SK-N-SH (cell line): ENCODE measurements around the gene CAV3.

Experiments used
- ELF1 ChIP-seq: IDR thresholded peaks from 2 replicates; pipeline ENCODE4 v1.4.0; 2012
- EZH2phosphoT487 ChIP-seq: fragments of 200-600 bp; sonication (generic); IDR thresholded peaks from 2 replicates; pipeline ENCODE4 v1.6.1; 2017; ENCODE audit warnings: low read depth, mixed run types, mild to moderate bottlenecking, antibody characterized with exemption, moderate library complexity, borderline replicate concordance
- FOXM1 ChIP-seq: IDR thresholded peaks from 2 replicates; pipeline ENCODE4 v1.4.0; 2012; ENCODE audit warnings: low read depth, mild to moderate bottlenecking
- JUND ChIP-seq: IDR thresholded peaks from 2 replicates; pipeline ENCODE4 v1.4.0; 2012
- MEF2A ChIP-seq: IDR thresholded peaks from 2 replicates; pipeline ENCODE4 v1.4.0; 2012; ENCODE audit warnings: low read depth, borderline replicate concordance
- POLR2AphosphoS5 ChIP-seq: IDR thresholded peaks from 2 replicates; pipeline ENCODE4 v1.6.1; 2012; ENCODE audit warnings: low read depth, low read length
- SIN3A ChIP-seq: IDR thresholded peaks from 2 replicates; pipeline ENCODE4 v1.6.1; 2012; ENCODE audit warnings: low read depth, mild to moderate bottlenecking, low read length, moderate library complexity, borderline replicate concordance
- SMC3 ChIP-seq: IDR thresholded peaks from 2 replicates; pipeline ENCODE4 v1.6.1; 2012; ENCODE audit warnings: low read depth, low read length, improper control_type of control experiment
- TCF12 ChIP-seq: IDR thresholded peaks from 2 replicates; pipeline ENCODE4 v1.4.0; 2012
- TF ChIP-seq, protein P1 (sequence below): fragments of 200-600 bp; sonication (generic); IDR thresholded peaks from 2 replicates; pipeline ENCODE4 v1.6.1; 2017; ENCODE audit warnings: antibody characterized with exemption, mild to moderate bottlenecking, moderate library complexity
- TF ChIP-seq, protein P2 (sequence below): IDR thresholded peaks from 2 replicates; pipeline ENCODE4 v1.4.0; 2012; ENCODE audit warnings: low read depth
- TF ChIP-seq, protein P3 (sequence below): fragments of 150-350 bp; IDR thresholded peaks from 2 replicates; pipeline ENCODE4 v1.6.1; 2017; ENCODE audit warnings: antibody characterized with exemption, low read length, low read depth, borderline replicate concordance

DNA sequence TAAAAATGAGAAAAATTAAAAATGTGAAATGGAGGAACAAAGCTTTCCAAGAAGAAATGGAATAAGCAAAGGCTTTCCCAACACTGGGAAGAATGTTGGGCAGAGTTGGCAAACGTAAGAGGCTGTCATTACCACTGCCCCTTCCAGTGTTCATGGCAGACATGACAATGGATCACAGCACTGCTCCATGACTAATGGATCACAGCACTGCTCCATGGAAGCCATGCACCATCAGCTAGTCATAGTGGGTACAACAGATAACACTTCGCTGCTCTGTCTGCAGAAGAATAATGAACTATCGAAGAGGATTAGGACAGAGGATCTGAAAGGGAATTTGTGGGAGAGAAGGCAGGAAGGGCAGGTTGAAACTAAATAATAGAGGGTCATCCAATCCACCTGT lies 5.0 kb downstream of the CAV3 start:
- TF ChIP-seq, protein P1, sequence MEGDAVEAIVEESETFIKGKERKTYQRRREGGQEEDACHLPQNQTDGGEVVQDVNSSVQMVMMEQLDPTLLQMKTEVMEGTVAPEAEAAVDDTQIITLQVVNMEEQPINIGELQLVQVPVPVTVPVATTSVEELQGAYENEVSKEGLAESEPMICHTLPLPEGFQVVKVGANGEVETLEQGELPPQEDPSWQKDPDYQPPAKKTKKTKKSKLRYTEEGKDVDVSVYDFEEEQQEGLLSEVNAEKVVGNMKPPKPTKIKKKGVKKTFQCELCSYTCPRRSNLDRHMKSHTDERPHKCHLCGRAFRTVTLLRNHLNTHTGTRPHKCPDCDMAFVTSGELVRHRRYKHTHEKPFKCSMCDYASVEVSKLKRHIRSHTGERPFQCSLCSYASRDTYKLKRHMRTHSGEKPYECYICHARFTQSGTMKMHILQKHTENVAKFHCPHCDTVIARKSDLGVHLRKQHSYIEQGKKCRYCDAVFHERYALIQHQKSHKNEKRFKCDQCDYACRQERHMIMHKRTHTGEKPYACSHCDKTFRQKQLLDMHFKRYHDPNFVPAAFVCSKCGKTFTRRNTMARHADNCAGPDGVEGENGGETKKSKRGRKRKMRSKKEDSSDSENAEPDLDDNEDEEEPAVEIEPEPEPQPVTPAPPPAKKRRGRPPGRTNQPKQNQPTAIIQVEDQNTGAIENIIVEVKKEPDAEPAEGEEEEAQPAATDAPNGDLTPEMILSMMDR, result no peak
- TF ChIP-seq EZH2phosphoT487, result no peak
- TF ChIP-seq FOXM1, result no peak
- no peak for TF ChIP-seq MEF2A
- no peak for TF ChIP-seq POLR2AphosphoS5
- TF ChIP-seq SIN3A, result no peak
- no peak for TF ChIP-seq ELF1
- TF ChIP-seq SMC3, result no peak
- TF ChIP-seq JUND, result no peak
- TF ChIP-seq, protein P2, sequence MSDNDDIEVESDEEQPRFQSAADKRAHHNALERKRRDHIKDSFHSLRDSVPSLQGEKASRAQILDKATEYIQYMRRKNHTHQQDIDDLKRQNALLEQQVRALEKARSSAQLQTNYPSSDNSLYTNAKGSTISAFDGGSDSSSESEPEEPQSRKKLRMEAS, result no peak
- TF ChIP-seq, protein P3, sequence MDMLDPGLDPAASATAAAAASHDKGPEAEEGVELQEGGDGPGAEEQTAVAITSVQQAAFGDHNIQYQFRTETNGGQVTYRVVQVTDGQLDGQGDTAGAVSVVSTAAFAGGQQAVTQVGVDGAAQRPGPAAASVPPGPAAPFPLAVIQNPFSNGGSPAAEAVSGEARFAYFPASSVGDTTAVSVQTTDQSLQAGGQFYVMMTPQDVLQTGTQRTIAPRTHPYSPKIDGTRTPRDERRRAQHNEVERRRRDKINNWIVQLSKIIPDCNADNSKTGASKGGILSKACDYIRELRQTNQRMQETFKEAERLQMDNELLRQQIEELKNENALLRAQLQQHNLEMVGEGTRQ, result no peak
- TF ChIP-seq TCF12, result no peak
